Upper lobe of left lung (tissue), 6 donors: ENCODE results near the gene ANKRD63. TPM values are rescaled to one million over a fixed set of nuclear protein-coding genes. Genes with fewer than 3 reads are reported as not detected.

ENCODE experiments used
- ATAC-seq, 2 donors: fragments of 200-7000 bp; cut with Tn5 transposase; one replicate each; pipeline ENCODE4 v1.9.1; 2022; ENCODE audit warnings: mild to moderate bottlenecking in 2 of 2, moderate library complexity in 2 of 2; ENCODE audit not compliant: low FRiP score in 2 of 2
- DNase-seq, 2 donors: peaks; one replicate each; pipeline ENCODE4 v3.0.0-alpha.2; 2019 to 2020
- H3K27ac ChIP-seq, 4 donors: fragments of 200-600 bp; sonication (generic); one replicate each; pipeline ENCODE4 v1.5.1; 2016 to 2019
- H3K27me3 ChIP-seq, 4 donors: fragments of 200-600 bp; sonication (generic); one replicate each; pipeline ENCODE4 v1.5.1; 2017 to 2019
- H3K36me3 ChIP-seq, 4 donors: fragments of 200-600 bp; sonication (generic); one replicate each; pipeline ENCODE4 v1.5.1; 2016 to 2019
- H3K4me1 ChIP-seq, 4 donors: fragments of 200-600 bp; sonication (generic); one replicate each; pipeline ENCODE4 v1.5.1; 2018 to 2019
- H3K4me3 ChIP-seq, 4 donors: fragments of 200-600 bp; sonication (generic); one replicate each; pipeline ENCODE4 v1.5.1; 2017 to 2019; ENCODE audit warnings: mild to moderate bottlenecking in 2 of 4, moderate library complexity in 1 of 4
- H3K9me3 ChIP-seq, 4 donors: fragments of 200-600 bp; sonication (generic); one replicate each; pipeline ENCODE4 v1.5.1; 2018 to 2019
- EP300 ChIP-seq, 4 donors: sonication (generic); formaldehyde crosslinking; IDR thresholded peaks; one replicate each; pipeline ENCODE4 v1.5.1; 2017; ENCODE audit warnings: antibody characterized with exemption in 4 of 4, control low read depth in 2 of 4
- POLR2A ChIP-seq, 4 donors: fragments of 450-650 bp; IDR thresholded peaks; one replicate each; pipeline ENCODE4 v1.5.1; 2016 to 2017; ENCODE audit warnings: antibody characterized with exemption in 4 of 4, mild to moderate bottlenecking in 2 of 4
- POLR2AphosphoS5 ChIP-seq, 2 donors: sonication (generic); formaldehyde crosslinking; IDR thresholded peaks; one replicate each; pipeline ENCODE4 v1.5.1; 2017; ENCODE audit warnings: antibody characterized with exemption in 2 of 2
- WGBS, 2 donors: methylation state at CpG; one replicate each; pipeline ENCODE4 v1.1.5; 2017 to 2018; 5-methylcytosine and 5-hydroxymethylcytosine counted together
- total RNA-seq, 6 donors: library from RNA; depleted of rRNA in 4 of 6; stranded (reverse); fragments of >200 nt in 4 of 6; gene quantifications; one replicate each; pipeline versions ENCODE4 v1.1.0 to v1.2.1, GENCODE V29; 2016 to 2021
- TF ChIP-seq, protein P1 (sequence below), 6 experiments: fragments of 450-650 bp in 4 of 6; fragments of 200-600 bp in 2 of 6; sonication (generic) in 2 of 6; IDR thresholded peaks; one replicate each; pipeline ENCODE4 v1.5.1; 2016 to 2019; ENCODE audit warnings: antibody characterized with exemption in 6 of 6
- donor health status: DM: no; HTN: no; CAD: no; lungs with moderate emphysema.
- donor health status: DM: no; HTN: yes; CAD: no; lungs with severe emphysema.

ANKRD63 gene
- total RNA-seq, 6 donors from 2014 or later: 5.2 TPM; not detected in 5

DNA sequence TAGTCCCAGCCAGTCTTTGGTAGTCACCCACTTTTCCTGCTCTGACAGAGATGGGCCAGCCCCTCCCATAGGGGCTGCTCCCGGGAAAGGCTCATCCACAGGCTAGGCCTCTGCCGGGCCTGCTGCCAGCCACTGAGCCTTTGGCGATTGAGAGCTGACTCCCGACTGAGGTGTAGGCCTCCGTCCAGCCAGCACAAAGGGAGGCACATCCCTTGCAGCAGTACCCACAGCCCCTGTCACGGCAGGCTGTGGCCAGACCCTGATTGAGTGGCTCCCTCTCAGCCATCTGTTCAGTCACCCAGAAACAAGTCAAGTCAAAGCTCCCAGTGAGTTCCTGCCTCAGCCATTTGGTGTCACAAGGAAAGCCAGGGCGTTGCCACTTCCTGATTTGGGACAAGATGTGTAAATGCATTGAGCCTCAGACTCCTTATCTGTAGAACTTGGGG, 50.2 kb downstream of the ANKRD63 start:
- H3K36me3 ChIP-seq: no peaks in the 10 kb centered on the region
- no peaks in the 10 kb centered on the region for H3K9me3 ChIP-seq
- H3K4me1 ChIP-seq: peaks cover 0 to 6% (median 3%) of the 10 kb centered on the region in 4 donors
- 55 to 69% methylated on average over 6 of the region's 7 CpGs for WGBS, 2 donors
- ATAC-seq (peak in 1 of 2 donors; percentile 31), DNase-seq (peak in 1 of 2 donors; percentile 53)
- H3K27me3 ChIP-seq: no peaks in the 10 kb centered on the region
- no peak for TF ChIP-seq POLR2A (IDR thresholded peaks at IDR 0.05)
- TF ChIP-seq POLR2AphosphoS5 (IDR thresholded peaks at IDR 0.05): no peak
- no peak for TF ChIP-seq EP300 (IDR thresholded peaks at IDR 0.05)
- TF ChIP-seq, protein P1, sequence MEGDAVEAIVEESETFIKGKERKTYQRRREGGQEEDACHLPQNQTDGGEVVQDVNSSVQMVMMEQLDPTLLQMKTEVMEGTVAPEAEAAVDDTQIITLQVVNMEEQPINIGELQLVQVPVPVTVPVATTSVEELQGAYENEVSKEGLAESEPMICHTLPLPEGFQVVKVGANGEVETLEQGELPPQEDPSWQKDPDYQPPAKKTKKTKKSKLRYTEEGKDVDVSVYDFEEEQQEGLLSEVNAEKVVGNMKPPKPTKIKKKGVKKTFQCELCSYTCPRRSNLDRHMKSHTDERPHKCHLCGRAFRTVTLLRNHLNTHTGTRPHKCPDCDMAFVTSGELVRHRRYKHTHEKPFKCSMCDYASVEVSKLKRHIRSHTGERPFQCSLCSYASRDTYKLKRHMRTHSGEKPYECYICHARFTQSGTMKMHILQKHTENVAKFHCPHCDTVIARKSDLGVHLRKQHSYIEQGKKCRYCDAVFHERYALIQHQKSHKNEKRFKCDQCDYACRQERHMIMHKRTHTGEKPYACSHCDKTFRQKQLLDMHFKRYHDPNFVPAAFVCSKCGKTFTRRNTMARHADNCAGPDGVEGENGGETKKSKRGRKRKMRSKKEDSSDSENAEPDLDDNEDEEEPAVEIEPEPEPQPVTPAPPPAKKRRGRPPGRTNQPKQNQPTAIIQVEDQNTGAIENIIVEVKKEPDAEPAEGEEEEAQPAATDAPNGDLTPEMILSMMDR (IDR thresholded peaks at IDR 0.05): no peak
- no peak overlapping the region for H3K4me3 ChIP-seq
- H3K27ac ChIP-seq: no peak overlapping the region

Other genes starting within 250 kb of the ANKRD63 start
- gene SRP14, start 243.9 kb downstream of the ANKRD63 start, total RNA-seq: 100 to 1,000 TPM in 5 of 6 donors, 10 to 100 TPM in 1; 55.5 to 342 (median 191) TPM
- 100 to 1,000 TPM in 1 of 6 donors, 10 to 100 TPM in 4, 1 to 10 TPM in 1; 9.9 to 118 (median 26.2) TPM for gene BMF, start 174.2 kb downstream of the ANKRD63 start, total RNA-seq
- 10 to 100 TPM in 1 of 6 donors, 1 to 10 TPM in 3, under 1 TPM in 1, not detected in 1; 0.79 to 12.1 (median 2.7) TPM for gene BUB1B, start 122.0 kb downstream of the ANKRD63 start, total RNA-seq
- gene PAK6, start 44.0 kb downstream of the ANKRD63 start, total RNA-seq: 10 to 100 TPM in 3 of 6 donors, 1 to 10 TPM in 3; 4.5 to 23.4 (median 15.0) TPM
- gene PLCB2, start 24.9 kb upstream of the ANKRD63 start, total RNA-seq: 100 to 1,000 TPM in 2 of 6 donors, 10 to 100 TPM in 4; 26.9 to 170 (median 85.7) TPM
- gene INAFM2, start 40.6 kb upstream of the ANKRD63 start, total RNA-seq: 10 to 100 TPM; 15.7 to 36.2 (median 25.6) TPM
- 100 to 1,000 TPM in 1 of 6 donors, 10 to 100 TPM in 5; 15.5 to 140 (median 68.1) TPM for gene CCDC9B, start 57.9 kb upstream of the ANKRD63 start, total RNA-seq
- under 1 TPM in 1 of 6 donors, not detected in 5; 0.67 TPM for gene PHGR1, start 68.0 kb upstream of the ANKRD63 start, total RNA-seq
- gene DISP2, start 75.2 kb upstream of the ANKRD63 start, total RNA-seq: 1 to 10 TPM in 2 of 6 donors, under 1 TPM in 4; under 0.01 to 3.5 (median 0.13) TPM
- gene KNSTRN, start 99.7 kb upstream of the ANKRD63 start, total RNA-seq: 10 to 100 TPM; 10.6 to 27.6 (median 17.3) TPM
- 100 to 1,000 TPM in 2 of 6 donors, 10 to 100 TPM in 4; 68.1 to 112 (median 94.5) TPM for gene IVD, start 122.7 kb upstream of the ANKRD63 start, total RNA-seq
- 10 to 100 TPM; 21.0 to 36.9 (median 28.5) TPM for gene BAHD1, start 157.9 kb upstream of the ANKRD63 start, total RNA-seq
- 10 to 100 TPM in 5 of 6 donors, 1 to 10 TPM in 1; 3.1 to 20.6 (median 14.6) TPM for gene CHST14, start 187.9 kb upstream of the ANKRD63 start, total RNA-seq